ENCODE measurements around the gene ETS1. TPM values are rescaled to one million over a fixed set of nuclear protein-coding genes. Genes with fewer than 3 reads are reported as not detected.

The ETS1 gene
- polyA plus RNA-seq, 4 donors, result 70.5 to 96.0 (median 83.5) TPM

GRCh38 chr11:128419012-128419767, 168.2 kb downstream of the ETS1 start:
- DNase-seq (ENCODE audit: low read depth in 4 of 4, low spot score in 3 of 4), result no peak

- no peak for DNase-seq (ENCODE audit: low read depth in 4 of 4, low spot score in 3 of 4)
These were observed 169.6 kb downstream of the ETS1 start for GRCh38 chr11:128417607-128418324.

GRCh38 chr11:128416976-128417375, 170.4 kb downstream of the ETS1 start:
- DNase-seq (ENCODE audit: low read depth in 4 of 4, low spot score in 3 of 4), result no peak

- DNase-seq (ENCODE audit: low read depth in 4 of 4, low spot score in 3 of 4), result no peak
These were observed 171.8 kb downstream of the ETS1 start for GRCh38 chr11:128415539-128415938.

GRCh38 chr11:128412847-128413791, 174.2 kb downstream of the ETS1 start:
- no peak for DNase-seq (ENCODE audit: low read depth in 4 of 4, low spot score in 3 of 4)

- no peak for DNase-seq (ENCODE audit: low read depth in 4 of 4, low spot score in 3 of 4)
These were observed 175.5 kb downstream of the ETS1 start for GRCh38 chr11:128411812-128412211.

- DNase-seq (ENCODE audit: low read depth in 4 of 4, low spot score in 3 of 4), result no peak
These were observed 176.2 kb downstream of the ETS1 start for GRCh38 chr11:128411150-128411549.

GRCh38 chr11:128409476-128409875, 177.9 kb downstream of the ETS1 start:
- DNase-seq (ENCODE audit: low read depth in 4 of 4, low spot score in 3 of 4), result no peak

Other genes starting within 250 kb of the ETS1 start
- gene FLI1, start 106.5 kb upstream of the ETS1 start, polyA plus RNA-seq (ENCODE audit: insufficient read length in 4 of 4), result 10 to 100 TPM; 24.5 to 33.0 (median 31.8) TPM

Data from right renal pelvis (tissue), 4 donors.